Neuron (in vitro differentiated cells): ENCODE measurements around the gene RNF207.

Source experiments
- H2AFZ ChIP-seq: one replicate; pipeline ENCODE4 v1.6.1; 2013; ENCODE audit warnings: low read depth, mild to moderate bottlenecking, inconsistent platforms, low read length, moderate library complexity
- H3K27me3 ChIP-seq: one replicate; pipeline ENCODE4 v1.6.1; 2013; ENCODE audit warnings: low read length; ENCODE audit not compliant: insufficient read depth
- H3K36me3 ChIP-seq: one replicate; pipeline ENCODE4 v1.6.1; 2013; ENCODE audit warnings: low read length; ENCODE audit not compliant: insufficient read depth
- H3K4me1 ChIP-seq: one replicate; pipeline ENCODE4 v1.6.1; 2013; ENCODE audit warnings: low read length; ENCODE audit not compliant: insufficient read depth
- H3K4me3 ChIP-seq: 2 replicates; pipeline ENCODE4 v1.5.1; 2013; ENCODE audit warnings: mild to moderate bottlenecking, low read length, moderate library complexity
- H3K9me3 ChIP-seq: one replicate; pipeline ENCODE4 v1.6.1; 2013; ENCODE audit warnings: low read length

RNF207 gene

DNA sequence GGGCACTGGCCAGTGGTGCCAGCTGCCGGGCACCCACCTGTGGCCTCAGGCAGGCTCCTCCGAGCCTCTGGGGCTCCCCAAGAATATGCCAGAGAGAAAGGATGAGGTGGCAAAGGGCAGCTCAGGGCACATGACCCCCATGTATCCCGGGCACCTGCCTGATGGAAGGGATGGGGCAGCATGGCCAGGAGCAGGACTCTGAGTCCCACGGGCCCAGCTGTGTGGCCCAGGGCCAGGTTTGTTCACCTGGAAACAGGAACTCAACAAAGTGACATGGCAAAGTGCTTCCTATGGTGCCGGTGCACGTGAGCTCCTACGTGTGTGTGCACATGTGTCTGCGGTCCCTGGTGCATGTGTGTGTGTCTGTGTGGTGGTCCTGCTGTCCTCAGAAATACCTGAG, 64.5 kb downstream of the RNF207 start:
- H3K36me3 ChIP-seq: peaks cover 2% of the 10 kb centered on the region
- no peaks in the 10 kb centered on the region for H3K9me3 ChIP-seq
- no peak overlapping the region for H3K4me3 ChIP-seq
- peaks cover 73% of the 10 kb centered on the region for H3K4me1 ChIP-seq
- no peak overlapping the region for H2AFZ ChIP-seq
- H3K27me3 ChIP-seq: no peaks in the 10 kb centered on the region
